NCI-H2171 treated with DMSO at 0.1 percent for 48 hours (cell line): Measurements from ENCODE around the gene ABI1.
A peak's percentile ranks its signal among the peaks of the same experiment; 100 is the strongest.

Experiments
- DNase-seq: peaks from one replicate; lab custom pipeline; 2025; lab: John Stamatoyannopoulos, UW

ABI1 gene

GRCh38 chr10:26854524-26854923 is 6.2 kb downstream of the ABI1 start:
- DNase-seq: no peak

DNA sequence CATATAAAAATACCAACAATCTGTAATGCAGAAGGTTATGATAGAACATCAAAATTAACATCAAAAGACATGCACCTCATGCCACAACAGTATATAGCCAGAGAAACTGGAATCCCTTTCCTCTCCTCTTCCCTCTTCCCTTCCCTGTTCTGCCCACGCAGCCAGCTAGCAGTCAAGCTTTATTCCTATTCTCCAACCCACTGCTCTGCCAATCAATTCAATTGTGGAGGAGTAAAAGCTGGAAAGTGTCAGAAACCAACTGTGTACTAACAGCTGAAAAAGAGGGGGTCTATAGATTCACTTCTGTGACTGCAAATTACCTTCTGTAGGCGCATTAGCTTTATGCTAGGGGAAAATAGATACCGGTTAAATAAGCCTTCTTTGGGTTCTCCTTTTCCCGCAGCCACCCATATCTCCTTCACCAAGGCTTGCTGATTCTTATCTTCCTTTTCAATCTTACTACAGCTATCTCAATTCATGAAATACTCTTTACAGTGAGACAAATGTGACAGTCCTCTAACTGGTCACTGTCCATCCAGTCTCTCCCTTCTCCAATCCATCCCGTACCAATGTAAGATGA is 16.3 kb downstream of the ABI1 start:
- no peak for DNase-seq

GRCh38 chr10:26843736-26844135 is 17.0 kb downstream of the ABI1 start:
- DNase-seq: no peak

DNA sequence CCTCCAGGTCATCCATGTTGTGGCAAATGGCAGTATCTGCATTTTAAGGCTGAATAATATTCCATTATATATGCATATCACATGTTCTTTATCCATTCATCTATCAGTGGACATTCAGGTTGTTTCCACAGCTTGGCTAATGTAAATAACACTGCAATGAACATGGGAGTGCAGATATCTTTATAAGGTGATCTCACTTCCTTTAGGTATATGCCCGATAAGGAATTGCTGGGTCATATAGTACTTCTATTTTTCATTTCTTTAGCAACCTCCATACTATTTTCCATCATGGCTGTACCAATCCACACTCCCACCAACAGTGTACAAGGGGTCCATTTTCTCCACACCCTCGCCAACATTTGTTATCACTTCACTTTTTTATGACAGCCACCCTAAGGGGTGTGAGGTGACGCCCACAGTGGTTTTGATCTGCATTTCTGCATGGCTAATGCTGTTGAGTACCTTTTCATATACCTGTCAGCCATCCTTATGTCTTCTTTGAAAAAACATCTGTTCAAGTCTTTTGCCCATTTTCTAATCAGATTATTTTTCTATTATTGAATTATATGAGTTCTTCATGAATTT is 18.9 kb downstream of the ABI1 start:
- no peak for DNase-seq

GRCh38 chr10:26840938-26841732 is 19.6 kb downstream of the ABI1 start:
- peak; percentile 5 for DNase-seq

DNA sequence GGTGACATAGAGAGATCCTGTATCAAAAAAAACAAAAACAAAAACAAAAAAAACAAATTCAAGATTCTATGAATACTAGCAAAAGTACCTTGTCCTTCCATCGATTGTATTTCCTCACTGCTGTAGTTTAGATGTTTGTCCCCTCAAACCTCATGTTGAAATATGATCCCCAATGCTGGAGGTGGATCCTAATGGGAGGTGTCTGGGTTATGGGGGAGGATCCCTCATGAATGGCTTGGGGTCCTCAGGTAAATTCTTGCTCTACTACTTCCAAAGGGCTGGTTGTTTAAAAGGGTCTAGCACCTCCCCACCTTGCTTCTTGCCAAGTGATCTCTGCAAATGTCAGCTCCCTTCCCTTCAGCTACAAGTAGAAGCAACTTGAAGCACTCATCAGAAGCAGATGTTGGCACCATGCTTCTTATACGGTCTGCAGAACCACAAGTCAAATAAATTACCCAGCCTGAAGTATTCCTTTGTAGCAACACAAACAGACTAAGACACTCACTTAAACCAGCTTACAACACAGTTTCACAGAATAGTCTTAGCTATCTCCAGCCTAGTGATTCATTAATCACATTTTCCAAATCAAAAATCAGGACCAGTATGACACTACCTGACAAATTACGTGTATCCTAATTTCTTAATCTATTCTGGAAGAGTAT is 20.7 kb downstream of the ABI1 start:
- DNase-seq: peak; percentile 29

DNA sequence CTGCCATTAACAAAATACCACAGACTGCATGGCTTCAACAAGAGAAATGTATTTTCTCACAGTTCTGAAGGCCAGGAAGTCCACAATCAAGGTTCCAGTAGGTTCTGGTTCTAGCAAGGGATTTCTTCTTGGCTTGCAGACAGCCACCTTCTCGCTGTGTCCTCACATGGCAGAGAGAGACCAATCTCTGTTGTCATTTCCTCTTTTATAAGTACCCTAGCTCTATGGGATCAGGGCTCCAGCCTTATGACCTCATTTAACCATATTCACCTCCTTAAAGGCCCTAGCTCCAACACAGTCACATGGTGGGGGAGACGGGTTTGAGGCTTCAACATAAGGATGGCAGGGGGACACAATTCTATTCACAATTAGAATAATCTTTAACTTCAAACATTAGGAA is 23.6 kb downstream of the ABI1 start:
- no peak for DNase-seq

DNA sequence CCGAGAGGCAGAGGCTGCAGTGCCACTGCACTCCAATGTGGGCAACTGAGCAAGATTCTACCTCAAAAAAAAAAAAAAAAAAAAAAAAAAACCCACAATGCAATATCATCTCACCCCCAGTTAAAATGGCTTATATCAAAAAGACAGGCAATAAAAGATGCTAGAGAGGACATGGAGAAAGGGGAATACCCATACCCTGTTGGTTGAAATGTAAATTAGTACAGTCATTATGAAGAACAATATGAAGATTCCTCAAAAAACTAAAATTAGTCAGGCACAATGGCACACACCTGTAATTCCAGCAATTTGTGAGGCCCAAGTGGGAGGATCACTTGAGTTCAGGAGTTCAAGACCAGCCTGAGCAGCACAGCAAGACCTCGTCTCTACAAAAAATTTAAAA is 25.7 kb downstream of the ABI1 start:
- no peak for DNase-seq

GRCh38 chr10:26832960-26833359 is 27.8 kb downstream of the ABI1 start:
- DNase-seq: no peak

DNA sequence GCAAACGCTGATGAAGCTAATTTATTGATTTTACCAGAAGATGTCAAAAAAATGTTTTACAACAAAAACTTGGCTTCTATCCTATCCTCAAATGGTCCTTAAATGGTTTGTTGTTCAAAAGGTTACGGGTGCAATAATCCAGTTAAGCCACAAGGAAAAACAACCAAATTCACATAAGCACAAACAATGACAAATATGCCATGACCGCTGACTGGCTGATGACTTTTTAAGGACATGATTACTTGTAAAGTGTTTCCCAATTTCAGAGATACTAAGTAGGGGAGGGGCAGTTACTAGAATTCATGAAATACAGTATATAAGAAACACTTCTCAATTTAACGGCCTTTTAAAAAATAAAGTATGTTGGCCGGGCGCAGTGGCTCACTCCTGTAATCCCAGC is 28.8 kb downstream of the ABI1 start:
- DNase-seq: no peak

DNA sequence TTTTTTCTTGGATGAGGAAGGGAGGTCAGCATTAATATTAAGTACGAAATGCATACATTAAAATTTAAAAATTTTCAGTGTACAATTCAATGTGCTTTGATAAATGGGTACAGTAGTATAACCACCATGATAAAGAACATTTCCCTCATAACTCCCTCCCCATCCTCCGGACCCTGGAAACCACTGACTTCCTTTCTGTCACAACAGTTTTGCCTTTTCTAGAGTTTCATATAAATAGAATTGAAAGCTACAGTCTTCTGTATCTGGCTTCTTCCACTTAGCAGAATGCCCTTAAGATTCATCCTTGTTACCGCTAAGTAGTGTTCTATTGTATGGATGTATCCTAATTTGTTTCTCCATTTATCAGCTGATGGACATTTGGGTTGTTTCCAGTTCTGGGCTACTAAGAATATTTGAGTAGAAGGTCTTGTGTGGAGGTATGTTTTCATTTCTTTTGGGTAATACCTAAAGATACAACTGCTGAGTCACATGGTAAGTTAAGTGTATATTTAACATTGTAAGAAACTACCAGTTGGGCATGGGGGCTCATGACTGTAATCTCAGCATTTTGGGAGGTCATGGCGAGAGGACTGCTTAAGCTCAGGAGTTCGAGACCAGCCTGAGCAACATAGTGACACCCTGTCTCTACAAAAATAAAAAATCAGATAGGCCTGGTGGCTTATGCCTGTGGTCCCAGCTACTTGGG is 30.8 kb downstream of the ABI1 start:
- DNase-seq: no peak

DNA sequence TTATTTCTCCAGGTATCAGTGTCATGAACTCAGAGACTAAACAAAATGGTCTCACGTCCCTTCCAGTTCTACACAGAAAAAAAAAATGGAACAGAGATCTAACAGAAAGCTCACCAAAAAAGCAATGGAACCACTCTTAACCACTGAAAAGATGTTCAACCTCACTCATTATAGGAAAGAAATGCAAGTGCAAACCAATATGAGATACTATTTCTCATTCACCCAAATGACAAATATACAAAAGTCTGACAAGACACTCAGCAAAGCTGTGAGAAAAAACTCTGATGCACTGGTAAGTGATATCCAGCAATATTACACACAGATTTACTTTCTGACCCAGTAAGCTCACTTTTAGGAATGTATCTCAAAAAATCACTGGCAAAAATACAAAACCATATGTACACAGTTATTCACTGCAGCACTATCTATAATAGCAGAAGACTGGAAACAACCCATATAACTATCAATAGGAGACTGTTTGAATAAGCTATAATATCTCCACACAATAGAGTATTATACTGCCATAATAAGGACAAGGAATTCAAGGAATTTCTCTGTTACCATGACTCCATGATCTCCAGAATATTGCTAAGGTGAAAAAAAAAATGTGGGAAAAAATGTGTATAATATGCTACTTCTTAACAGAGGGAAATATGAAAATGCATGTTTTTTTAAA is 36.6 kb downstream of the ABI1 start:
- DNase-seq: no peak

DNA sequence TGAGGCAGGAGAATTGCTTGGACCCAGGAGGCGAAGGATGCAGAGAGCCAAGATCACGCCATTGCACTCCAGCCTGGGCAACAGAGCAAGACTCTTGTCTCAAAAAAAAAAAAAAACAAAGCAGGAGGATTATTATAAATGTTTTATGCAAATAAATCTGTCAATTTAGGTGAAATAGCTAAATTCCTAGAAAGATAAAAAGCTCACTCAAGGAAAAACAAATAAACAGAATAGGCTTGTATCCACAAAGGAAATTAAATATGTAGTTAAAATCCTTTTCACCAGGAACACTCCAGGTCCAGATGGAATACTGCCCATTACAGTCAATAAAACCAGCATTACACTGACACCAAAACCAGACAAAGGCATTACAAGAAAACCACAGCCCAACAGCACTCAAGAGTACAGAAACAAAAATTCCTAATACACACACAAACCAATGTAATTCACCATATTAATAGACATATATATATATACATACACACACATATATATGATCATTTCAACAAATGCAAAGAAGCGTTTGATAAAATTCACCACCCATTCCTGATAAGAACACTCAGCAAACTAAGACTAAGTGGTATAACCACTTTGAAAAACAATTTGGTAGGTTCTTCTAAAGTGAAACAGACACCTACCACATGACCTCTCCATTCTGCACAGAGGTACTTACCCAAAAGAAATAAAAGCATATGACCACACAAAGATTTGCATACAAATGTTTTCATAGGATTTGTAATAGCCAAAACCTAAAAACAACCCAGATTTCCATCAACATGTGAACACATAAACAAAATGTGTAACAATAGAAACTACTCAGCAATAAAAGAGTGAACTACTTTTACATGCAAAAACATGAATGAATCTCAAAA is 38.8 kb downstream of the ABI1 start:
- DNase-seq: no peak

DNA sequence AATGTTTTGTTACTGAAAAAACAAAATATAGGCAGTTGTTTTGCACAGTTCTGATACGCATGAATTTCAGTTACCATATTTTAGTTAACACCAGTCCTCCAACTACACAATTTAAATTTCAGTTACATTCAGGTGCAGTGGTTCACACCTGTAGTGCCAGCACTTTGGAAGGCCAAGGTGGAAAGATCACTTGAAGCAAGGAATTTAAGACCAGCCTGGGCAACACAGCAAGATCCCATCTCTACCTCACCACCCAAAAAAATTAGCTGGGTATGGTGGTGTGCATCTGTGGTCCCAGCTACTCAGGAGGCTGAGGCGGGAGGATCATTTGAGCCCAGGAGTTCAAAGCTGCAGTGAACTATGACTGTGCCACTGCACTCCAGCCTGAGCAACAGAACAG is 45.3 kb downstream of the ABI1 start:
- DNase-seq: no peak

GRCh38 chr10:26810435-26811026 is 50.2 kb downstream of the ABI1 start:
- peak; percentile 3 for DNase-seq

GRCh38 chr10:26809973-26810372 is 50.8 kb downstream of the ABI1 start:
- no peak for DNase-seq

DNA sequence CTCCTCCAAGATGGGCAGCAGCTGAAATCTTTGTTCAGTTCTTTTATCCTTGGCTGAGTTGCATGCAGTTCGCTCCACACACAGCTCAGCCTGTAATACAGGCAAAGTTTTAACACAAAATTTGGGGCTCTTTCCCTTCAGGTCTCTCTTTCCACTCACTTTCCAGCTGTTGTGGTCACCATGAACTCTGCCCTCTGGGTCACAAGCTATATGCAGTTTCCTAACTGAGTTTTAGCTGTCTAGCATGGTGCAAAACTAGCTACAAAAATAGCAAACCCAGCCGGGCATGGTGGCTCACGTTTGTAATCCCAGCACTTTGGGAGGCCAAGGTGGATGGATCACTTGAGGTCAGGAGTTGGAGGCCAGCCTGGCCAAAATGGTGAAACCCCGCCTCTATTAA is 53.2 kb downstream of the ABI1 start:
- DNase-seq: no peak

GRCh38 chr10:26806557-26806956 is 54.2 kb downstream of the ABI1 start:
- DNase-seq: no peak

- DNase-seq: peak; percentile 27
Measured at GRCh38 chr10:26805567-26806245, 55.1 kb downstream of the ABI1 start.
